ENCODE data around the gene BMPER.
A peak's percentile ranks its signal among the peaks of the same experiment; 100 is the strongest.

Gene BMPER

GRCh38 chr7:34067005-34067778 lies 161.9 kb downstream of the BMPER start:
- DNase-seq = no peak

- DNase-seq = no peak
These were observed 164.3 kb downstream of the BMPER start for GRCh38 chr7:34069676-34070075.

- DNase-seq = no peak
These were observed 165.4 kb downstream of the BMPER start for GRCh38 chr7:34070511-34071323.

- no peak for DNase-seq
These were observed 168.3 kb downstream of the BMPER start for GRCh38 chr7:34073676-34074075.

GRCh38 chr7:34074421-34074820 lies 169.1 kb downstream of the BMPER start:
- DNase-seq = no peak

GRCh38 chr7:34075523-34076370 lies 170.4 kb downstream of the BMPER start:
- DNase-seq = no peak

- DNase-seq = no peak
These were observed 171.8 kb downstream of the BMPER start for GRCh38 chr7:34077168-34077567.

GRCh38 chr7:34078864-34079263 lies 173.5 kb downstream of the BMPER start:
- no peak for DNase-seq

GRCh38 chr7:34080513-34080912 lies 175.2 kb downstream of the BMPER start:
- no peak for DNase-seq

- DNase-seq = no peak
These were observed 176.6 kb downstream of the BMPER start for GRCh38 chr7:34081935-34082334.

- no peak for DNase-seq
These were observed 178.1 kb downstream of the BMPER start for GRCh38 chr7:34083440-34083839.

- DNase-seq = no peak
These were observed 179.3 kb downstream of the BMPER start for GRCh38 chr7:34084651-34085050.

- no peak for DNase-seq
These were observed 180.7 kb downstream of the BMPER start for GRCh38 chr7:34086064-34086463.

GRCh38 chr7:34086981-34087380 lies 181.6 kb downstream of the BMPER start:
- no peak for DNase-seq

GRCh38 chr7:34087892-34088891 lies 182.9 kb downstream of the BMPER start:
- peak in 1 of 3 donors; percentile 1 for DNase-seq

GRCh38 chr7:34090816-34091215 lies 185.5 kb downstream of the BMPER start:
- DNase-seq = no peak

GRCh38 chr7:34091321-34091917 lies 186.1 kb downstream of the BMPER start:
- peak in 2 of 3 donors; percentile 10 to 20 for DNase-seq

GRCh38 chr7:34093276-34093675 lies 187.9 kb downstream of the BMPER start:
- DNase-seq = no peak

GRCh38 chr7:34096198-34096651 lies 190.9 kb downstream of the BMPER start:
- DNase-seq = no peak

GRCh38 chr7:34096777-34097176 lies 191.4 kb downstream of the BMPER start:
- DNase-seq = no peak

GRCh38 chr7:34100661-34101060 lies 195.3 kb downstream of the BMPER start:
- DNase-seq = no peak
